Upper lobe of right lung (tissue), 1 donor: Measurements from ENCODE around the gene GNAZ. TPM values are rescaled to one million over a fixed set of nuclear protein-coding genes. Genes with fewer than 3 reads are reported as not detected.

Source experiments
- ATAC-seq: fragments of 200-7000 bp; cut with Tn5 transposase; one replicate; pipeline ENCODE4 v1.9.1; 2020; ENCODE audit warnings: mild to moderate bottlenecking, moderate library complexity
- DNase-seq: peaks from one replicate; pipeline ENCODE4 v3.0.0-alpha.2; 2020
- H3K27ac ChIP-seq: fragments of 200-600 bp; one replicate; pipeline ENCODE4 v1.8.0; 2022
- H3K27me3 ChIP-seq: fragments of 200-600 bp; one replicate; pipeline ENCODE4 v1.8.0; 2022; ENCODE audit warnings: mild to moderate bottlenecking
- H3K36me3 ChIP-seq: fragments of 200-600 bp; one replicate; pipeline ENCODE4 v1.8.0; 2022
- H3K4me1 ChIP-seq: fragments of 200-600 bp; one replicate; pipeline ENCODE4 v1.8.0; 2022
- H3K4me3 ChIP-seq: fragments of 200-600 bp; one replicate; pipeline ENCODE4 v1.8.0; 2022; ENCODE audit warnings: mild to moderate bottlenecking
- H3K9me3 ChIP-seq: fragments of 200-600 bp; one replicate; pipeline ENCODE4 v1.8.0; 2022
- intact Hi-C: fragments of 100-400 bp; cut with DNase I; formaldehyde crosslinking; loops from one replicate; pipeline ENCODE4 v1.11.0; 2022
- total RNA-seq: library from RNA; stranded (reverse); fragmentation: NEBNext Ultra II Directional; extraction: Animal tissue kit (Norgen Biotek cat#: 25700); gene quantifications from one replicate; pipeline ENCODE4 v1.2.1, GENCODE V29; 2021
- TF ChIP-seq, protein P1 (sequence below): fragments of 200-600 bp; IDR thresholded peaks from one replicate; pipeline ENCODE4 v1.8.0; 2022; ENCODE audit warnings: antibody characterized with exemption
- donor health status: DM: no; HTN: yes; CAD: no; lungs with severe emphysema.

The GNAZ gene
- total RNA-seq, 1 donor from 2014 or later: 3.0 TPM

DNA sequence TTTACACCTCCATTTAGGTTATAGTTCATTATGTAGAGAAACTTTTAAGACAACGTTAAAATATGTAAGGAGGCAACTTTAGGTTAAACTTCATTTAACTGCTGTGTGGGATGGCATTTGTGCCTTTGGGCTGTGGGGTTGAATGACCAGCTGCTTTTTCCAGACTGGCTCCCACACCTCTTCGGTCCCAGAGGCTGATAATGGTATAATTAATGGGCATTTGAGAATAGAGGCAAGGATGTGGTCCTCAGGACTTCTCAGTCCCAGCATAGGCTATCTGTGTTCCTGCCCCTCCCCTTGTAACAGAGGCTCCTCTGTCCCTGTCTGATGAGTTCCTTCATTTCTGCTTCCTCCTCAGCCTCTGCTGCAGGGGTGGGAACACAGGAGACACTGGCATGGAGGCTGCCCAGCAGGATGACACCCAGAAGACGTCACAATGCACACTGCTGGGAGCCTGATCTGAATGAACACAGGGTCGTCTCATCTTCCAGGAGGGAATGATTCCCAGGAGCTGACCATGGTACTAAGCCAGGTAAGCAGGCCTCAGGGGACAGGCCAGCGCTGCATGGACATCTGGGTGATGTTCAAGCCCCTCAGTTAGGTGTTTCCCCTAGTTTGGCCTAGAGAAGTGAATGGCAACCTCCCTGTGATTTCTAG, 17.1 kb upstream of the GNAZ start:
- H3K36me3 ChIP-seq: no peaks in the 10 kb centered on the region
- DNase-seq: peak; percentile 27
- no peaks in the 10 kb centered on the region for H3K27me3 ChIP-seq
- no peaks in the 10 kb centered on the region for H3K9me3 ChIP-seq
- ATAC-seq: no peak
- no peak overlapping the region for H3K27ac ChIP-seq
- intact Hi-C loops: no loop called here
- H3K4me3 ChIP-seq: no peak overlapping the region
- no peaks in the 10 kb centered on the region for H3K4me1 ChIP-seq
- TF ChIP-seq, protein P1, sequence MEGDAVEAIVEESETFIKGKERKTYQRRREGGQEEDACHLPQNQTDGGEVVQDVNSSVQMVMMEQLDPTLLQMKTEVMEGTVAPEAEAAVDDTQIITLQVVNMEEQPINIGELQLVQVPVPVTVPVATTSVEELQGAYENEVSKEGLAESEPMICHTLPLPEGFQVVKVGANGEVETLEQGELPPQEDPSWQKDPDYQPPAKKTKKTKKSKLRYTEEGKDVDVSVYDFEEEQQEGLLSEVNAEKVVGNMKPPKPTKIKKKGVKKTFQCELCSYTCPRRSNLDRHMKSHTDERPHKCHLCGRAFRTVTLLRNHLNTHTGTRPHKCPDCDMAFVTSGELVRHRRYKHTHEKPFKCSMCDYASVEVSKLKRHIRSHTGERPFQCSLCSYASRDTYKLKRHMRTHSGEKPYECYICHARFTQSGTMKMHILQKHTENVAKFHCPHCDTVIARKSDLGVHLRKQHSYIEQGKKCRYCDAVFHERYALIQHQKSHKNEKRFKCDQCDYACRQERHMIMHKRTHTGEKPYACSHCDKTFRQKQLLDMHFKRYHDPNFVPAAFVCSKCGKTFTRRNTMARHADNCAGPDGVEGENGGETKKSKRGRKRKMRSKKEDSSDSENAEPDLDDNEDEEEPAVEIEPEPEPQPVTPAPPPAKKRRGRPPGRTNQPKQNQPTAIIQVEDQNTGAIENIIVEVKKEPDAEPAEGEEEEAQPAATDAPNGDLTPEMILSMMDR: no peak

DNA sequence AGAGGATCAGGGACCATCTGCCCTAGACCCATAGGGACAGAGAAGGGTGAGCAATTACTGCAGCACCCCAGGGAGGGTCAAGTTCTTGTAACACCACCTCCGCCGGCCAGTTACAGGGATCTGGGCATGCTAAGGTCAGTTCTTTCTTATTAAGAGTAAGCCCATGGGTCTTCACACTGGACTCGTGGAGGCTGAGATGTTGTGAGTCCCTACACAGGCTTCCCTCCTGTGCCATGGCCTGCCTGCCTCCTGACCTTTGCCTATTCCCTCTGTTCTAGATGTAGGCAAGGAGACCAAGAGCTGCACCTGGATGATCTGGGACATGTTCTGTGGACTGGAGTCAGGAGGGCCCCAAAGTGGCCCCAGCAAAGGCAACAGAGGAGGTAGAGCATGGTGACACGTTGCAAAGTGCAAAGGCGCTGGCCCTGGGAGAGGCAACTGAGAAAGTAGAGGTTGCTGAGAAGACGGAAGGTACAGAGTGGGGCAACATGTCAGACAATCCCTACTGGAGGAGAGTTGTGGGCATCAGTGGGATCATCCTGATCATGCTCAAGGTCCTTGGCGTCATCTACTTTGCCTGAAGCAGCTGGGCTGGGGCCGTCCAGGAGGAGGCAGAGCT, 16.3 kb upstream of the GNAZ start:
- no peaks in the 10 kb centered on the region for H3K36me3 ChIP-seq
- no peaks in the 10 kb centered on the region for H3K9me3 ChIP-seq
- H3K27me3 ChIP-seq: no peaks in the 10 kb centered on the region
- ATAC-seq (no peak), DNase-seq (peak; percentile 43)
- no peak overlapping the region for H3K4me3 ChIP-seq
- intact Hi-C loops: no loop called here
- no peaks in the 10 kb centered on the region for H3K4me1 ChIP-seq
- TF ChIP-seq, protein P1: no peak
- H3K27ac ChIP-seq: no peak overlapping the region

DNA sequence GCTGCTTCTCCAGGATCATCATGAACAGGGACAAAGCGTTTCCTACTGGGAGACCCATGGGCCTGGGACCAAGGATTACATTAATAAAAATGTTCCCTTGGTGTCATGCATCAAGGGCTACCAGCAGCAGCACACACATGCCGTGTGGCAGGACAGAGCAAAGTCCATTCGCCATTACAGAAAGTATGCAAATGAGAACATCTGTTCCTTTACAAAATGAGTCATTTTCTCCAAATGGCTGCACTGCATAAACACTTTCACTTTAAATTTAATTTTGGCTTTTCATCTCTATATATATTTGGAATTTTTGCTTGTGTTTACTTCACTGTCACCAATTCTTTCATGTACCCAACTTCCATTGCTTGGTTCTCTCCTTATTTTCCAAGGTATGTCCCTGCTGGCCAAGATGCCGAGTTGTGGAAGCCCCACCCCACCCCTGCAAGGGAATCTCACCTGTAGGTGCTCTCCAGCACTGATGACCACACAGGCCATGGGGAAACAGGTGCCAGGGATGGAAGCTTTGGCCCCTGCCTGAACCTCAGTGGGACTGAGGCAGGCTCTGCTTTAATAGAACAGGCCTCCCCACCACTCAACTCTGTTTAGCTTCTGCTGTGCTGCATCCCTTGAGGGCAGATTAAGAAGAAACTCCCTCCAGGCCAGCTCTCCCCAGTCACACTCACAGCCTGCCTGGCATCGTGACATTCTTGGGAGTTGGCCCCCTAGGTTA, 15.6 kb upstream of the GNAZ start:
- ATAC-seq (no peak), DNase-seq (peak; percentile 36)
- no peaks in the 10 kb centered on the region for H3K27me3 ChIP-seq
- H3K4me3 ChIP-seq: no peak overlapping the region
- intact Hi-C loops: no loop called here
- TF ChIP-seq, protein P1: no peak
- H3K27ac ChIP-seq: no peak overlapping the region
- H3K36me3 ChIP-seq: no peaks in the 10 kb centered on the region
- H3K4me1 ChIP-seq: no peaks in the 10 kb centered on the region
- no peaks in the 10 kb centered on the region for H3K9me3 ChIP-seq

DNA sequence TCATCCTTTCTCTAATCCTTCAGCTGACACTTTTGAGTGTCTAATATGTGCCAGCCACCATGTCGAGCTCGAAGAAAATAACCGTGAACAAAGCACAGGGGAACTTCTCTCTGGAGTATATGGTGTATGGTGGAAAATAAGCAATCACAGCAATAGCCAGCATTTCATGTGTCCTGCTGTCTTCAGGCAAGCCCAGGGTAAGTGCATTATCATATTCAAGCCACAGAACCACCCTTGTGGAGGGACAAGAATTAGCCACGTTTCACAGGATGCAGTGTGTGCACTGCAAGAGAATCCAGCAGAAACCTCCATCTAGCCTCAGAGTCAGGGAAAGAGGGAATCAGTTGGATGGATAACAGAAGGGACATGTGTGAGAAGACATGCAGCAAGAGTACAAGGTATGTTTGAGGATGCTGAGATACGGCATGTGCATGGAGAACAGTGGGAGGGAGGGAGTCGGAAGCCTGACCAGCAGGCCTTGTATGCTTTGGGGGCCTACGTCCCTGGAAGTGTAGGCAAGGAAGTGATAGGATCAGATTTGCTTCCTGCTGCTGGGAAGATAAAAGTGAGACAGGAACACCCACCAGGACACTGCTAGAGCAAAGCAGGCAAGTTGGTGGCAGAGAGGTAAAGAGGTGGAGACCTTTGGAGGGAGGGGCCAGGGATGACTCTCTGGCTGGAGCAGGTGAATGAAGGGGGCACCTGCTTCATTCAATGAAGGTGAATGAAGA, 14.7 kb upstream of the GNAZ start:
- Histone ChIP-seq H3K27ac (no peak overlapping the region), H3K9me3 (no peaks in the 10 kb centered on the region), H3K4me1 (no peaks in the 10 kb centered on the region), H3K36me3 (no peaks in the 10 kb centered on the region), H3K27me3 (no peaks in the 10 kb centered on the region), H3K4me3 (no peak overlapping the region)
- TF ChIP-seq, protein P1: no peak
- DNase-seq (no peak), ATAC-seq (no peak)
- intact Hi-C loops: no loop called here

DNA sequence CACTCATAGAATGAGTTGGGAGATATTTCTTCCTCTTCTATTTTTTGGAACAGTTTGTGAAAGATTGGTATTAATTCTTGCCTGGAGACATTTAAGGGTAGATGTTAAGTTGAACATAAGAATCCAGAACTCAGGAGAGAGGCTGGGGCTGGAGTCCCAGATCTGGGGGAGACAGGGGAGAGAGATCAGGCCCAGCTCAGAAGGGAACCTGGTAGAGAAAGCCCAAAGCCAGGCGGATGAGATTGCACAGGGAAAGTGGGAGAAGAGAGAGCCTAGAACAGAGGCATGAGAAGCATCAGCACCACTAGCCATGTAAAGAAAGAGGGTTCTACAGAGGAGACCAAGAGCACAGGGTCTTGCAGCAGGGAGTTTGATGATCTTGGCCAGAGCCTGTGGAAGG, 13.0 kb upstream of the GNAZ start:
- DNase-seq: no peak
- intact Hi-C loops: no loop called here
- Histone ChIP-seq H3K9me3 (no peaks in the 10 kb centered on the region), H3K36me3 (no peaks in the 10 kb centered on the region), H3K27ac (no peak overlapping the region), H3K4me3 (no peak overlapping the region), H3K4me1 (no peaks in the 10 kb centered on the region), H3K27me3 (no peaks in the 10 kb centered on the region)
- TF ChIP-seq, protein P1: no peak
- ATAC-seq: no peak
